Measurements from ENCODE around the gene ANKS1B. TPM values are rescaled to one million over a fixed set of nuclear protein-coding genes. Genes with fewer than 3 reads are reported as not detected.

Gene ANKS1B
- total RNA-seq, 1 experiment from 2014 or later, result 9.7 TPM

DNA sequence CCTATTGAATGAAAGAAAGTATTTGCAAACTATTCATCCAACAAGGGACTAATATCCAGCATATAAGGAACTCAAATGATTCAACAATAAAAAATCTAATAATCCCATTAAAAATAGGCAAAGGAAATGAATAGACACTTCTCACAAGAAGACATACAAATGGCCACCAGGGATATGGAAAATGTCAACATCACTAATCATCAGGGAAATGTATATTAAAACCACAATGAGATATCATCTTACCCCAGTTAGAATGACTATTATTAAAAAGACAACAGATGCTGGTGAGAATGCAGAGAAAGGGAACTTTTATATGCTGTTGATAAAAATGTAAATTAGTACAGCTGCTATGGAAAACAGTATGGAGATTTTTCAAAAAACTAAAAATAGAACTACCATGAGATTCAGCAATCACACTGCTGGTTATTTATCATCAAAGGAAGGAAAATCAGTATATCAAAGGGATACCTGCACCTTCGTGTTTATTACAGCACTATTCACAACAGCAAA lies 247.9 kb downstream of the ANKS1B start:
- ChIA-PET POLR2A (no interaction called here), CTCF (no interaction called here)
- no peak for DNase-seq (ENCODE audit: low read depth, low spot score)
- ATAC-seq, result no peak
- no peaks in the 10 kb centered on the region for H3K36me3 ChIP-seq (ENCODE audit: control insufficient read depth, insufficient read depth, low read length)
- no peak overlapping the region for H3K4me3 ChIP-seq (ENCODE audit: low read depth in 2 of 2, low read length in 2 of 2)
- intact Hi-C loops (cut with micrococcal nuclease; ENCODE audit: unreplicated experiment) (no loop called here), in situ Hi-C loops (cut with HindIII; ENCODE audit: low pct_unique_long_range_greater_than_20kb, low sequenced_read_pairs) (no loop called here)
- TF ChIP-seq SIN3A (IDR thresholded peaks at IDR 0.05; ENCODE audit: borderline replicate concordance, insufficient read depth, low read depth, low read length) (no peak), POLR2AphosphoS5 (IDR thresholded peaks at IDR 0.05; ENCODE audit: low read depth, low read length) (no peak), TCF7L2 (IDR thresholded peaks at IDR 0.05; ENCODE audit: low read depth, low read length) (no peak)
- TF ChIP-seq, protein P1, sequence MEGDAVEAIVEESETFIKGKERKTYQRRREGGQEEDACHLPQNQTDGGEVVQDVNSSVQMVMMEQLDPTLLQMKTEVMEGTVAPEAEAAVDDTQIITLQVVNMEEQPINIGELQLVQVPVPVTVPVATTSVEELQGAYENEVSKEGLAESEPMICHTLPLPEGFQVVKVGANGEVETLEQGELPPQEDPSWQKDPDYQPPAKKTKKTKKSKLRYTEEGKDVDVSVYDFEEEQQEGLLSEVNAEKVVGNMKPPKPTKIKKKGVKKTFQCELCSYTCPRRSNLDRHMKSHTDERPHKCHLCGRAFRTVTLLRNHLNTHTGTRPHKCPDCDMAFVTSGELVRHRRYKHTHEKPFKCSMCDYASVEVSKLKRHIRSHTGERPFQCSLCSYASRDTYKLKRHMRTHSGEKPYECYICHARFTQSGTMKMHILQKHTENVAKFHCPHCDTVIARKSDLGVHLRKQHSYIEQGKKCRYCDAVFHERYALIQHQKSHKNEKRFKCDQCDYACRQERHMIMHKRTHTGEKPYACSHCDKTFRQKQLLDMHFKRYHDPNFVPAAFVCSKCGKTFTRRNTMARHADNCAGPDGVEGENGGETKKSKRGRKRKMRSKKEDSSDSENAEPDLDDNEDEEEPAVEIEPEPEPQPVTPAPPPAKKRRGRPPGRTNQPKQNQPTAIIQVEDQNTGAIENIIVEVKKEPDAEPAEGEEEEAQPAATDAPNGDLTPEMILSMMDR (IDR thresholded peaks at IDR 0.05), result no peak
- TF ChIP-seq, protein P2, sequence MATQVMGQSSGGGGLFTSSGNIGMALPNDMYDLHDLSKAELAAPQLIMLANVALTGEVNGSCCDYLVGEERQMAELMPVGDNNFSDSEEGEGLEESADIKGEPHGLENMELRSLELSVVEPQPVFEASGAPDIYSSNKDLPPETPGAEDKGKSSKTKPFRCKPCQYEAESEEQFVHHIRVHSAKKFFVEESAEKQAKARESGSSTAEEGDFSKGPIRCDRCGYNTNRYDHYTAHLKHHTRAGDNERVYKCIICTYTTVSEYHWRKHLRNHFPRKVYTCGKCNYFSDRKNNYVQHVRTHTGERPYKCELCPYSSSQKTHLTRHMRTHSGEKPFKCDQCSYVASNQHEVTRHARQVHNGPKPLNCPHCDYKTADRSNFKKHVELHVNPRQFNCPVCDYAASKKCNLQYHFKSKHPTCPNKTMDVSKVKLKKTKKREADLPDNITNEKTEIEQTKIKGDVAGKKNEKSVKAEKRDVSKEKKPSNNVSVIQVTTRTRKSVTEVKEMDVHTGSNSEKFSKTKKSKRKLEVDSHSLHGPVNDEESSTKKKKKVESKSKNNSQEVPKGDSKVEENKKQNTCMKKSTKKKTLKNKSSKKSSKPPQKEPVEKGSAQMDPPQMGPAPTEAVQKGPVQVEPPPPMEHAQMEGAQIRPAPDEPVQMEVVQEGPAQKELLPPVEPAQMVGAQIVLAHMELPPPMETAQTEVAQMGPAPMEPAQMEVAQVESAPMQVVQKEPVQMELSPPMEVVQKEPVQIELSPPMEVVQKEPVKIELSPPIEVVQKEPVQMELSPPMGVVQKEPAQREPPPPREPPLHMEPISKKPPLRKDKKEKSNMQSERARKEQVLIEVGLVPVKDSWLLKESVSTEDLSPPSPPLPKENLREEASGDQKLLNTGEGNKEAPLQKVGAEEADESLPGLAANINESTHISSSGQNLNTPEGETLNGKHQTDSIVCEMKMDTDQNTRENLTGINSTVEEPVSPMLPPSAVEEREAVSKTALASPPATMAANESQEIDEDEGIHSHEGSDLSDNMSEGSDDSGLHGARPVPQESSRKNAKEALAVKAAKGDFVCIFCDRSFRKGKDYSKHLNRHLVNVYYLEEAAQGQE (IDR thresholded peaks at IDR 0.05; ENCODE audit: insufficient read depth in 1 of 2, low read depth in 2 of 2, low read length in 1 of 2), result no peak
- H3K27ac ChIP-seq (ENCODE audit: low read length), result no peak overlapping the region
- H3K27me3 ChIP-seq (ENCODE audit: control insufficient read depth, insufficient read depth, low read length), result no peaks in the 10 kb centered on the region
- no TSS peak for BruUV-seq (replicated peaks)
- H3K4me1 ChIP-seq (ENCODE audit: control insufficient read depth, insufficient read depth, low read length), result no peaks in the 10 kb centered on the region
- H3K9me3 ChIP-seq (ENCODE audit: control insufficient read depth, insufficient read depth, low read depth, low read length), result no peaks in the 10 kb centered on the region

DNA sequence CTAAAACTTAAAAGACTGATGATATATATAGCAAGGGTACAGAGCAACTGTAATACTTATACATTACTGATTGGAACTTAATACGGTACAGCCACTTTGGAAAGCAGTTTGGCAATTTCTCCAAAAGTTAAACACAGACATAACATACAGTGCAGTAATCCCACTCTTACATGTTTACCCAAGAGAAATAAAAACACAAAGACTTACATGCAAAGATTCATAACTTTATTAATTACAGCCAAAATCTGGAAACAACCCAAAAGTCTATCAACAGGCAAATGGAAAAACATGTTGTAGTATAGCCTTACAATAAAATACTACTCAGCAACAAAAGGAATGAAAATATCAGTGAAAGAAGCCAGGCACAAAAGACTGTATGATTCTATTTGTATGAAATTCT lies 252.6 kb downstream of the ANKS1B start:
- Histone ChIP-seq H3K4me1 (ENCODE audit: control insufficient read depth, insufficient read depth, low read length) (no peaks in the 10 kb centered on the region), H3K4me3 (ENCODE audit: low read depth in 2 of 2, low read length in 2 of 2) (no peak overlapping the region), H3K27ac (ENCODE audit: low read length) (no peak overlapping the region), H3K36me3 (ENCODE audit: control insufficient read depth, insufficient read depth, low read length) (no peaks in the 10 kb centered on the region), H3K27me3 (ENCODE audit: control insufficient read depth, insufficient read depth, low read length) (no peaks in the 10 kb centered on the region), H3K9me3 (ENCODE audit: control insufficient read depth, insufficient read depth, low read depth, low read length) (no peaks in the 10 kb centered on the region)
- BruUV-seq (replicated peaks), result no TSS peak
- ChIA-PET CTCF (no interaction called here), POLR2A (no interaction called here)
- DNase-seq (ENCODE audit: low read depth, low spot score) (no peak), ATAC-seq (no peak)
- in situ Hi-C loops (cut with HindIII; ENCODE audit: low pct_unique_long_range_greater_than_20kb, low sequenced_read_pairs) (no loop called here), intact Hi-C loops (cut with micrococcal nuclease; ENCODE audit: unreplicated experiment) (no loop called here)
- TF ChIP-seq TCF7L2 (IDR thresholded peaks at IDR 0.05; ENCODE audit: low read depth, low read length) (no peak), SIN3A (IDR thresholded peaks at IDR 0.05; ENCODE audit: borderline replicate concordance, insufficient read depth, low read depth, low read length) (no peak), POLR2AphosphoS5 (IDR thresholded peaks at IDR 0.05; ENCODE audit: low read depth, low read length) (no peak)
- TF ChIP-seq, protein P1 (IDR thresholded peaks at IDR 0.05), result no peak
- TF ChIP-seq, protein P2 (IDR thresholded peaks at IDR 0.05; ENCODE audit: insufficient read depth in 1 of 2, low read depth in 2 of 2, low read length in 1 of 2), result no peak
